ENCODE results near the gene LRCH1. TPM values are rescaled to one million over a fixed set of nuclear protein-coding genes. Genes with fewer than 3 reads are reported as not detected.

LRCH1 gene
- total RNA-seq, 1 donor from 2014 or later = 21.4 TPM

Small RNA genes lying within 50 kb of the gene (small RNA-seq; reads per million reads assigned to genes)
- gene AL359880.1 = not detected

Other genes starting within 250 kb of the LRCH1 start
- gene RUBCNL, start 165.9 kb upstream of the LRCH1 start, total RNA-seq = 5.8 TPM
- gene ESD, start 244.0 kb downstream of the LRCH1 start, total RNA-seq = 126 TPM

Measured in occipital lobe (tissue), 2 donors.